K562 (cell line): ENCODE data around the gene RPTOR. TPM values are rescaled to one million over a fixed set of nuclear protein-coding genes. Genes with fewer than 3 reads are reported as not detected.

Source experiments
- ATAC-seq: fragments of 200-7000 bp; cut with Tn5 transposase; 3 replicates; pipeline ENCODE4 v1.9.1; 2020; ENCODE audit warnings: moderate library complexity
- BruUV-seq: library from RNA; stranded (reverse); fragments of 400-500 nt; replicated peaks from 2 replicates; lab custom pipeline; 2021; lab: Mats Ljungman, UMichigan
- CTCF ChIA-PET: fragments of 300-600 bp; formaldehyde crosslinking; extraction: SDS; loops from one replicate; lab custom pipeline; 2021; ENCODE audit warnings: low intra/inter-chr PET ratio; lab: Yijun Ruan, JAX
- POLR2A ChIA-PET: fragments of 300-600, 350-650 bp; sonication (Branson Sonifier 250); formaldehyde crosslinking; extraction: SDS; loops from one replicate; lab custom pipeline; 2021; ENCODE audit warnings: antibody characterized with exemption, inconsistent platforms; lab: Yijun Ruan, JAX
- DNase-seq, 4 experiments: peaks; one replicate each; pipeline versions ENCODE4 v3.0.0 to v3.0.0-alpha.2; 2011 to 2018; ENCODE audit warnings: low spot score in 3 of 4, mixed read lengths in 3 of 4; ENCODE audit errors: extremely low read depth in 1 of 4
- FAIRE-seq: peaks from 2 replicates; lab custom pipeline; 2011; peaks lifted over from hg19 to GRCh38; lab: Jason Lieb, UNC
- H2AFZ ChIP-seq: 2 replicates; pipeline ENCODE4 v1.6.0; 2011; ENCODE audit warnings: low read depth, low read length, control low read depth, inconsistent platforms
- H3K27ac ChIP-seq: fragments of 200-600 bp; 3 replicates; pipeline ENCODE4 v1.8.0; 2011; ENCODE audit warnings: low read depth, mild to moderate bottlenecking, control low read depth, inconsistent platforms, low read length, moderate library complexity, mixed read lengths; ENCODE audit errors: extremely low read depth
- H3K27me3 ChIP-seq, 2 experiments: fragments of 300-600 bp in 1 of 2; 2 replicates in 1 of 2; 3 replicates in 1 of 2; pipeline versions ENCODE4 v1.6.0 to v1.8.0; 2011; ENCODE audit warnings: inconsistent platforms in 2 of 2, low read length in 2 of 2, mild to moderate bottlenecking in 1 of 2, mixed read lengths in 1 of 2, moderate library complexity in 1 of 2; ENCODE audit not compliant: control insufficient read depth in 2 of 2, insufficient read depth in 2 of 2
- H3K36me3 ChIP-seq: fragments of 300-600 bp; 3 replicates; pipeline ENCODE4 v1.8.0; 2011; ENCODE audit warnings: mild to moderate bottlenecking, low read length, inconsistent platforms; ENCODE audit not compliant: control insufficient read depth, insufficient read depth
- H3K4me1 ChIP-seq, 2 experiments: fragments of 200-600 bp in 1 of 2; replicated peaks in 1 of 2; 2 replicates in 1 of 2; 3 replicates in 1 of 2; pipeline versions ENCODE4 v1.5.1 to v1.8.0; 2011; ENCODE audit warnings: inconsistent platforms in 2 of 2, low read length in 2 of 2, mild to moderate bottlenecking in 1 of 2, mixed read lengths in 1 of 2, moderate library complexity in 1 of 2; ENCODE audit not compliant: control insufficient read depth in 2 of 2, insufficient read depth in 2 of 2
- H3K4me2 ChIP-seq: 2 replicates; pipeline ENCODE4 v1.6.1; 2011; ENCODE audit warnings: low read length, control low read depth, inconsistent platforms, mixed read lengths; ENCODE audit not compliant: insufficient read depth
- H3K4me3 ChIP-seq: fragments of 200-600 bp; sonication (generic), shearing (Covaris generic); 2 replicates; pipeline ENCODE4 v1.5.1; 2016; ENCODE audit warnings: control low read depth, inconsistent platforms
- H3K79me2 ChIP-seq: fragments of 200-600 bp; 3 replicates; pipeline ENCODE4 v1.8.0; 2011; ENCODE audit warnings: low read length, inconsistent platforms; ENCODE audit not compliant: control insufficient read depth, insufficient read depth
- H3K9ac ChIP-seq, 2 experiments: 2 replicates each; pipeline versions ENCODE4 v1.6.0 to v1.6.1; 2011; ENCODE audit warnings: low read depth in 2 of 2, low read length in 2 of 2, control low read depth in 1 of 2, inconsistent platforms in 1 of 2, mild to moderate bottlenecking in 1 of 2, mixed read lengths in 1 of 2; ENCODE audit not compliant: insufficient read depth in 1 of 2
- H3K9me1 ChIP-seq: one replicate; pipeline ENCODE4 v1.6.0; 2011; ENCODE audit warnings: inconsistent platforms, mild to moderate bottlenecking, low read length, moderate library complexity; ENCODE audit not compliant: control insufficient read depth, insufficient read depth
- H3K9me3 ChIP-seq: replicated peaks from 2 replicates; pipeline ENCODE4 v1.5.1; 2011; ENCODE audit warnings: low read depth, low read length, inconsistent platforms; ENCODE audit not compliant: control insufficient read depth, insufficient read depth
- H4K20me1 ChIP-seq: replicated peaks from 2 replicates; pipeline ENCODE4 v1.6.1; 2011; ENCODE audit warnings: low read length, inconsistent platforms, mixed read lengths; ENCODE audit not compliant: control insufficient read depth, insufficient read depth
- AFF4 ChIP-seq: sonication (generic); formaldehyde crosslinking; IDR thresholded peaks from 2 replicates; pipeline ENCODE4 v1.8.0; 2023; ENCODE audit warnings: mild to moderate bottlenecking, missing genetic modification reagents
- CCNT2 ChIP-seq: IDR thresholded peaks from 2 replicates; pipeline ENCODE4 v1.6.1; 2011; ENCODE audit warnings: borderline replicate concordance, low read depth, mild to moderate bottlenecking, moderate library complexity, mixed read lengths, low read length; ENCODE audit not compliant: insufficient read length; ENCODE audit errors: extremely low read depth
- MCM5 ChIP-seq: fragments of 450-650 bp; IDR thresholded peaks from 2 replicates; pipeline ENCODE4 v1.6.1; 2016; ENCODE audit warnings: low read depth
- MTA1 ChIP-seq: fragments of 450-650 bp; IDR thresholded peaks from 2 replicates; pipeline ENCODE4 v1.6.1; 2017; ENCODE audit warnings: borderline replicate concordance
- TEAD4 ChIP-seq, 2 experiments: sonication (generic) in 1 of 2; formaldehyde crosslinking in 1 of 2; IDR thresholded peaks; 2 replicates each; pipeline versions ENCODE4 v1.6.1 to v1.8.0; 2012 to 2022; ENCODE audit warnings: borderline replicate concordance in 1 of 2, inconsistent platforms in 1 of 2, low read length in 1 of 2, mild to moderate bottlenecking in 1 of 2, missing genetic modification reagents in 1 of 2
- TGIF2 ChIP-seq: sonication (generic); formaldehyde crosslinking; IDR thresholded peaks from 2 replicates; pipeline ENCODE4 v1.8.1; 2022; ENCODE audit warnings: mild to moderate bottlenecking, missing genetic modification reagents, moderate library complexity
- ZNF217 ChIP-seq: sonication (generic); formaldehyde crosslinking; IDR thresholded peaks from 2 replicates; pipeline ENCODE4 v1.8.0; 2022; ENCODE audit warnings: mild to moderate bottlenecking, missing genetic modification reagents
- WGBS: fragments of 100-300 bp; shearing (Covaris generic); methylation state at CpG from one replicate; pipeline ENCODE4 v1.1.6; 2016; ENCODE audit warnings: low coverage, mixed read lengths; ENCODE audit not compliant: insufficient coverage; ENCODE audit errors: missing lambda C conversion rate; 5-methylcytosine and 5-hydroxymethylcytosine counted together
- in situ Hi-C: fragments of 300-500 bp; cut with MboI; formaldehyde crosslinking; loops from 4 replicates; pipeline ENCODE4 v1.15.0; 2018; ENCODE audit warnings: inconsistent platforms, mixed read lengths
- intact Hi-C: fragments of 100-400 bp; cut with micrococcal nuclease; formaldehyde crosslinking; loops from 2 replicates; pipeline ENCODE4 v1.14.2; 2022
- polyA plus RNA-seq, 8 experiments: library from polyadenylated mRNA; depleted of rRNA in 4 of 8; stranded (reverse) in 5 of 8; unstranded in 3 of 8; fragments of >200 nt; fragmentation: Nextera tagmentation in 2 of 8; fragmentation: Illumina TruSeq in 1 of 8; extraction: Ambion mirVana in 2 of 8; extraction: Trizol in 1 of 8; gene quantifications; 2 replicates each; pipeline versions ENCODE4 v1.2.1 to v1.2.3, GENCODE V29; 2011 to 2014; ENCODE audit warnings: inconsistent platforms in 1 of 8, missing spikeins in 1 of 8
- total RNA-seq, 7 experiments: library from RNA; depleted of rRNA in 6 of 7; stranded (reverse); fragments of >200 nt in 6 of 7; fragmentation: Illumina TruSeq in 2 of 7; extraction: Trizol in 2 of 7; gene quantifications; 2 replicates each; pipeline versions ENCODE4 v1.2.1 to v1.2.3, GENCODE V29; 2011 to 2021; ENCODE audit warnings: low replicate concordance in 1 of 7

RPTOR gene
- total and polyA plus RNA-seq, 9 of the 15 experiments (the other 6 are each of a cell fraction or from before 2014, with no cell fraction given): 0.24 to 54.1 (median 10.2) TPM

- Histone ChIP-seq H3K4me2 (no peak overlapping the region), H3K9me3 (no peaks in the 10 kb centered on the region; the same call in 1 of the 2 replicates), H3K27me3 (no peaks in the 10 kb centered on the region), H3K4me1 (peaks cover 19 to 24% of the 10 kb centered on the region in 2 experiments), H4K20me1 (no peaks in the 10 kb centered on the region), H3K36me3 (peaks cover 22% of the 10 kb centered on the region; the same call in 2 of the 3 replicates), H3K79me2 (peaks cover 4% of the 10 kb centered on the region; the same call in 1 of the 3 replicates), H2AFZ (no peak overlapping the region), H3K9ac (peak overlapping the region in 1 of 2 experiments; percentile 54; a peak in 2 of 4 replicates), H3K4me3 (no peak overlapping the region), H3K27ac (no peak overlapping the region), H3K9me1 (peaks cover 6% of the 10 kb centered on the region)
- no TSS peak for BruUV-seq
- FAIRE-seq (no peak), DNase-seq (no peak), ATAC-seq (no peak)
- in situ Hi-C loops (no loop called here), intact Hi-C loops (no loop called here)
- TF ChIP-seq CCNT2 (no peak), AFF4 (no peak), ZNF217 (CRISPR knock-in tag) (no peak), TEAD4 (IDR thresholded peaks at IDR 0.05; ENCODE audit: low read length) (no peak), TEAD4 (CRISPR knock-in tag; IDR thresholded peaks at IDR 0.05; ENCODE audit: borderline replicate concordance) (no peak), MCM5 (no peak), MTA1 (no peak), TGIF2 (CRISPR knock-in tag) (no peak)
- POLR2A ChIA-PET: interaction anchor here (1.7 kb wide), 1 partner anchor 10 kb away, joined by 5 read pairs; no protein-coding TSS in a partner anchor
- WGBS: 93% methylated on average over 12 of the region's 12 CpGs
- CTCF ChIA-PET: no interaction called here
Measured at GRCh38 chr17:80793421-80793820, 248.8 kb downstream of the RPTOR start.
